GM12872 (cell line): ENCODE results near the gene NXN.

ENCODE experiments used
- TF ChIP-seq, protein P1 (sequence below): IDR thresholded peaks from 3 replicates; pipeline ENCODE4 v1.5.1; 2011; ENCODE audit warnings: low read depth, mild to moderate bottlenecking, low read length, moderate library complexity; ENCODE audit not compliant: insufficient read depth

NXN gene

DNA sequence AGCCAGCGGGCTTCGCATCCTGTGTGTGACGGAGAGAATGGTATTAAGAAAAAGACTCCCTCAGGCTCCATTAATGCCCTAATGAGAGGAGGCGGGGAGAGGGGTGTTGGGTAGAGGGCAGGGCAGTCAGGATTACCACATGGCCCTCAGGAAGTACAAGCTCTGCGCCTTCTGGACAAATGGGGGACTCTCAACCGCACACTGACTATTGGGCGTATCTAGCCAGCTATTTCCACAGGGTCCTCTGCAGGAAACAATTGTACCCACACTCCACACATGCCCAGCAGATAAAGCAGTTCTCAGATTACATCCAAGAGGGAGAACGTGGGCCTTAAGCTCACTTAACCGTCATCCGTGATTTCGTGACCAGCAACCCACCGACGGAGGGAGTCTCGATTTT, 14.7 kb downstream of the NXN start:
- TF ChIP-seq, protein P1, sequence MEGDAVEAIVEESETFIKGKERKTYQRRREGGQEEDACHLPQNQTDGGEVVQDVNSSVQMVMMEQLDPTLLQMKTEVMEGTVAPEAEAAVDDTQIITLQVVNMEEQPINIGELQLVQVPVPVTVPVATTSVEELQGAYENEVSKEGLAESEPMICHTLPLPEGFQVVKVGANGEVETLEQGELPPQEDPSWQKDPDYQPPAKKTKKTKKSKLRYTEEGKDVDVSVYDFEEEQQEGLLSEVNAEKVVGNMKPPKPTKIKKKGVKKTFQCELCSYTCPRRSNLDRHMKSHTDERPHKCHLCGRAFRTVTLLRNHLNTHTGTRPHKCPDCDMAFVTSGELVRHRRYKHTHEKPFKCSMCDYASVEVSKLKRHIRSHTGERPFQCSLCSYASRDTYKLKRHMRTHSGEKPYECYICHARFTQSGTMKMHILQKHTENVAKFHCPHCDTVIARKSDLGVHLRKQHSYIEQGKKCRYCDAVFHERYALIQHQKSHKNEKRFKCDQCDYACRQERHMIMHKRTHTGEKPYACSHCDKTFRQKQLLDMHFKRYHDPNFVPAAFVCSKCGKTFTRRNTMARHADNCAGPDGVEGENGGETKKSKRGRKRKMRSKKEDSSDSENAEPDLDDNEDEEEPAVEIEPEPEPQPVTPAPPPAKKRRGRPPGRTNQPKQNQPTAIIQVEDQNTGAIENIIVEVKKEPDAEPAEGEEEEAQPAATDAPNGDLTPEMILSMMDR: no peak

DNA sequence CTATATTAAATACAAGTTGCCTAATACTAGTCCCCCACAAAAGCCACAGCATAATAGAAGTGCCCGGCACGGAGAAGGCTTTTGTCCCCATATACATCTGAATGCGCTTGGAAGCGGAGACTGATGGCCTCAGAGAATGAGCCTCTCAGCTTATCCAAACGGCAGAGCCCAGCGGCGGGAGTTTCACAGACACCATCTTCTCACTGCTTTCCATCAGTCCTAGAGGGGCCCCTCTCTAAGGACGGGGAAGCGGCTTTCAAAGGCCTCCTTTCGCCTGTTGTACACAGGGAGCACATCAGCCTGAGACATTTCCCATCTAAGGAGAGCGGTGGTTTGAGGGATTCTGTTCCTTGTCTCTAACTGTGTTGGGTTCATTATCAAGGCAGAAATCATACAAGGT, 16.9 kb downstream of the NXN start:
- TF ChIP-seq, protein P1: no peak

DNA sequence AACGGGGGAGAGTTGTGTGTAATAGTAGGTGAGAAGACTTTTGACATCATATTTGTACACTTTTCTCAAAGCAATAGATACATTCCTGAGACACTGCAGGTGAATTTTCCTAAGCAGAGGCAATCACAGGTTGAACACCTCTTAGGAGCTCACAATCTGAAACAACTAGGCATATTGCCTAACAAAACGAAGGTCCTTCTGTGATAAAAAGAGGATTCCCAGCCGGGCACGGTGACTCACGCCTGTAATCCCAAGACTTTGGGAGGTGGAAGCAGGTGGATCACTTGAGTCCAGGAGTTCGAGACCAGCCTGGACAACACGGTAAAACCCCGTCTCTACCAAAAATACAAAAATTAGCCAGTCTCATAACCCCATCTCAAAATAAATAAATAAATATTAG, 17.4 kb downstream of the NXN start:
- TF ChIP-seq, protein P1: no peak

DNA sequence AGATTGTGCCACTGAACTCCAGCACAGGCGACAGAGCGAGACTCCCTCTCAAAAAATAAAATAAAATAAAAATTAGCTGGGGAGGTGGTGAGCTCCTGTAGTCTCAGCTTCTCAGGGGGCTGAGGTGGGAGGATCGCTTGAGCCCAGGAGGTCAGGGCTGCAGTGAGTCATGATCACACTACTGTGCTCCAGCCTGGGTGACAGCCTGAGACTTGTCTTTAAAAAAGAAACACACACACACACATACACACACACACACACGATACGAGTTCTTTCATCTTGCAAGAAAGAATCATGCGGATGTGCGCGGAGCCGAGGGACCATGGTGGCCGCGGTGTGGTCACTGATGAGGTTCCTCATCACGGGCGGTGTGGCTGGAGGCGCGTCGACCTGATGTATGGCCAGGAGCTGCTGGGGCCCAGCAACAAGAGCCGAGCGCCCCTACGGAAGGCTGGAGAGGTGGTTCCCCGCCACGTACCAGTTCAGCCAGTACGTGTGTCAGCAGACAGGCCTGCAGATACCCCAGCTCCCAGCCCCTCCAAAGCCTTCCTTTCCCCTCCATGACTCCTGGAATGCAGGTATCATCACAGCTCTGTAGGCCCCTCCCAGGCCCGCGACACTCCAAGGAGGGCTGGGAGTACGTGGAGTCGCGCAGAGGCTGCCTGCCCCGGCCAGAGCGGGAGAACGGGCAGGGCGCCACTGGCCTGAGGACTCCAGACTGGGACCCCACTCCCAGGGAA, 20.7 kb downstream of the NXN start:
- TF ChIP-seq, protein P1: no peak

DNA sequence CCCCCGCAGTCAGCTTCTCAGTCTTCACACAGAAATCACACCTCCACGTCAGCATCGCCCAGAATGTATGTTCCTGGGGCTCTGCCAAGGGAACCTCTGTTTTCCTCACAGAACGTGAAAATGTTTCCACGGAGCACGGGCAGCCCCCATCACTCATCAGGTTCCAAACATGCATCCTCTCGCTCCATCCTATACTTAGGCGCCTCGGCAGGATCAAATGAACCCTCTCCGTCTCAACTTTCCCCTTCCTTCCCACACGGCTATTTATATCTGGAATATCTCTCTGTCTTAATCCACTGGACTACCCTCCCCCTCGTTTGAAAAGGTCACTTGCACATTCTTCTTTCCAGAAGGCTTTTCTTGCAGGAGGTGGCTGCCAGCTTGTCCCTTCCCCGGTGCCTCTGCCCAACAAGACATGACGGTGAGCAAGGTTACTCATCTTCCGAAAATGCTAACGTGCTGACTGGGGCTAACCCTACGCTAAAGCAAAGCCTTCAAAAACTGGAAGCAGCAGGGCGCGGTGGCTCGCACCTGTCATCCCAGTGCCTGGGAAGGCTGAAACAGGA, 21.6 kb downstream of the NXN start:
- TF ChIP-seq, protein P1: no peak

DNA sequence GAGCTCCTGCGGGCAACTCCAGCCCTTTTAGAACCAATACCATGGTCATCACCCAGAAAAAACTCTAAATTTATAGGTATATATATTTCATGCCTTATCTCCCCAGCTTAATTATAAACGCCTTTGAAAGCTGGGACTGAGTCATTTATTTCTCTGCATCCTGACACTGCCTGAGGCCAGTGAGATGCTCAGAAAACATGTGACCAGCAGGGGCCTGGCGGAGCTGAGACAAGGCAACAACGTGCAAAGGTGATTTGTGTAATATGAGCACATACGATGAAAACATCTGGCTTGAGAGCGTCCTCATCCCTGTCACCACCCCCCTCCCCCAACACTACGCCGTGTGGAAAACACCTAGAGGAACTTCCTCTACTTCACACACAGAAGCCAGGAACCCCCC, 22.7 kb downstream of the NXN start:
- TF ChIP-seq, protein P1: no peak

DNA sequence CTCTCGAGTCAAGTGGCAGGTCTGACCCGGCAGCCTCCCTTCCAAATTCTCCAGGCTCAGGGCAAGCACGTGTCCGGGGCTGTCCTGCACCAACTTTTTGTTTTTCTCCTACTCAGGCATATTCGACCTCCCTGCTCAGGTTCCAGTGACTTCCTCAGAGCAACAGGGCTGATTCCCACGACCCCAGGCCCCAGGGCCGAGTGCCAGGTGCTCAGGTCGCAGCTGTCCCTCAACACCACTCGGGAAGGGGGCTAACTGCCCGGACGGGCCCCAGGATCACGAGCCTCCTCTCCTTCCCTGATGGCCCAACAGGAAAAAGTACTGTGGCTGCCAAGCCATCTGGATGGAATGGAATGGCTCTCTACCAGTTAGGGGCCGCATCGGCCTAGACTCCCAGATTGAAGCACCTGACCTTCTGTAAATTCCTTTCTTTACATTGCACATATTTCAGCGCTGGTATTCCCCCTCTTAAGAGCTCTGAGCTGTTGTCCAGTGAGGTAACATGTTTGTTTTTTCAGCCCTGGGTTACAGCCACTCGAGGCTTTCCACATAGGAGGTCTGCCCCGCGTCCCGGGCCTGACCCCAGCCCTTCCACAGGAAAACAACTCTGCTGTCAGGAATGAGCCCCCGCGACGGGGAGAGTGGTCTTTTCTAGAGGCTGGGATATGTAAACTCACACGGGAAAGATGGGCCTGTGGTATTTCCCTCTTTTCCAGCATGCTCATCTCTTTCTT, 25.0 kb downstream of the NXN start:
- TF ChIP-seq, protein P1: no peak
